GM18951 (cell line): ENCODE measurements around the gene ITGA11.

ENCODE experiments used
- POLR2A ChIP-seq: IDR thresholded peaks from 4 replicates; pipeline ENCODE4 v1.6.1; 2011; ENCODE audit warnings: mild to moderate bottlenecking; ENCODE audit not compliant: insufficient read length, insufficient read depth; ENCODE audit errors: extremely low read depth
- in situ Hi-C: fragments of 300-500 bp; cut with MboI; formaldehyde crosslinking; loops from one replicate; pipeline ENCODE4 v1.12.0; 2022; ENCODE audit warnings: low sequenced_read_pairs, mixed read lengths, inconsistent platforms; ENCODE audit not compliant: unreplicated experiment

The ITGA11 gene

DNA sequence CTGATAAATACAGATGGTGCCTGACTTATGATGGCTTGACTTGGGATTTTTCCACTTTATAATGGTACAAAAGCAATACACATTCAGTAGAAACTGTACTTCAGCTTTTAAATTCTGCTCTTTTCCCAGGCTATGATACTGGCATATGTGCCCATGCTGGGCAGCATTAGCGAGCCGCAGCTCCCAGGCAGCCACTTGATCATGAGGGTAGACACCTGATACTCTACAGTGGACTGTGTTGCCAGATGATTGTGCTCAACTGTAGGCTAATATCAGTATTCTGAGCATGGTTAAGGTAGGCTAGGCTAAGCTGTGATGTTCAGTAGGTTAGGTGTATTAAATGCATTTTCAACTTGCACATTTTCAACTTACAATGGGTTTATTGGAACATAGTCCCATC lies 172.1 kb downstream of the ITGA11 start:
- in situ Hi-C loops: no loop called here
- TF ChIP-seq POLR2A: no peak

GRCh38 chr15:68258692-68259091 lies 173.3 kb downstream of the ITGA11 start:
- in situ Hi-C loops: no loop called here
- no peak for TF ChIP-seq POLR2A

DNA sequence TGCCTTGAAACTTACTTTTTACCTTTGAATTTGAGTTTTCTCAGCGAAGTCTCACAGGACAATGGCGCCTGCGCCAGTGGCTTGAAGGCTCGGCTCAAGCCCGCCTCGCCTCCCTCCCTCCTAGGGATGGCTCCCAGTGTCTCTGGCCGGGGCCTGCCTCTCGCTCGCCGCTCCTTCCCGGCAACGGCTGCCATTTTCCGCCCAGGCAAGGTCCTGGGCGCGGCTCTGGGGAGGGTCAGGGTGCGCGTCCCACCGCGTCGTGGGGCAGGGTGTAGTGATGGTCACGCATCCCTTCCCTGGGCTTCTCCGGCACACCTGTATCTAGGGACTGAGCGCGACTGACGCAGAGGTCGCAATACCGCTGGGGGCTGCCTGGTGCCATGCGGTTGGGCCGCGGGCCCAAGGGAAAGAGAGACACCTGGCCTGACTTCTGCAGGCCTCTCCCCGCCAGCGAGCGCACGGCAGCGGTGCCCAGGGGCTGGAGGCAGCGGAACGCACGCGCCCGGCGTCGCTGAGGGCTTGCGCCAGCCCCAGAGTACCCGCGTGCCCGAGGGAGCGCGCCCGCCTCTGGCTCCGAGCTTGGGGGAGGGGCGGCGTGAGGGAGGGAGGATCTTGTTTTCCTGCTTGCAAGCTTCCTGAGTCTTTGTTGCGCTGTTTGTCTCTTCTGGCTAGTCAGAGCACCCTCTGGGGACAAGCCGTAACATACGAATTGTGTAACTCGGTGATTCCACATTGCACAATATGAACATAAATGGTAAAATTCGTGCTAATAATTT lies 175.1 kb downstream of the ITGA11 start:
- in situ Hi-C loops: no loop called here
- no peak for TF ChIP-seq POLR2A

GRCh38 chr15:68252925-68253534 lies 178.9 kb downstream of the ITGA11 start:
- in situ Hi-C loops: no loop called here

GRCh38 chr15:68249058-68249713 lies 182.8 kb downstream of the ITGA11 start:
- no peak for TF ChIP-seq POLR2A
- in situ Hi-C loops: no loop called here

More at GRCh38 chr15:68252925-68253534, 178.9 kb downstream of the ITGA11 start:
- TF ChIP-seq POLR2A: no peak
